SU-DHL-6 (cell line): ENCODE data around the gene ABCB11.

Experiments used
- H2AFZ ChIP-seq: fragments of 200-600 bp; sonication (generic); 2 replicates; pipeline ENCODE4 v1.6.1; 2014; ENCODE audit warnings: low read depth, mild to moderate bottlenecking, moderate library complexity, mixed read lengths, antibody characterized with exemption, low read length; ENCODE audit not compliant: severe bottlenecking
- H3F3A ChIP-seq: fragments of 200-600 bp; shearing (Covaris generic); 2 replicates; pipeline ENCODE4 v1.6.0; 2016; ENCODE audit warnings: antibody characterized with exemption, mild to moderate bottlenecking; ENCODE audit not compliant: insufficient read depth
- H3K27ac ChIP-seq: fragments of 200-600 bp; sonication (generic); 2 replicates; pipeline ENCODE4 v1.5.1; 2016; ENCODE audit warnings: low read depth, mild to moderate bottlenecking, low read length, moderate library complexity, mixed read lengths
- H3K27me3 ChIP-seq: fragments of 200-600 bp; sonication (generic), shearing (Covaris generic); 2 replicates; pipeline ENCODE4 v1.6.0; 2014; ENCODE audit warnings: mild to moderate bottlenecking, low read length
- H3K36me3 ChIP-seq: fragments of 200-600 bp; sonication (generic); 2 replicates; pipeline ENCODE4 v1.6.1; 2014; ENCODE audit warnings: mild to moderate bottlenecking, low read length, mixed read lengths
- H3K4me2 ChIP-seq: fragments of 300-600, 200-600 bp; shearing (Covaris generic), sonication (generic); 2 replicates; pipeline ENCODE4 v1.6.0; 2014; ENCODE audit warnings: low read length, low read depth, mild to moderate bottlenecking; ENCODE audit not compliant: poor library complexity, severe bottlenecking
- H3K4me3 ChIP-seq: fragments of 200-600 bp; sonication (generic); 2 replicates; pipeline ENCODE4 v1.5.1; 2014; ENCODE audit warnings: antibody characterized with exemption, low read length, mild to moderate bottlenecking, mixed read lengths; ENCODE audit not compliant: insufficient read depth, poor library complexity, severe bottlenecking
- H3K79me2 ChIP-seq: fragments of 200-600 bp; sonication (generic); 2 replicates; pipeline ENCODE4 v1.6.1; 2014; ENCODE audit warnings: mild to moderate bottlenecking, low read length, moderate library complexity; ENCODE audit not compliant: insufficient read depth
- H3K9ac ChIP-seq: fragments of 200-600 bp; sonication (generic); 2 replicates; pipeline ENCODE4 v1.7.0; 2014; ENCODE audit warnings: mild to moderate bottlenecking, low read length
- H3K9me2 ChIP-seq: fragments of 200-600 bp; sonication (generic); replicated peaks from 2 replicates; pipeline ENCODE4 v1.6.1; 2014; ENCODE audit warnings: low read length; ENCODE audit not compliant: insufficient read depth
- H3K9me3 ChIP-seq: fragments of 200-600 bp; sonication (generic); 2 replicates; pipeline ENCODE4 v1.6.1; 2014; ENCODE audit warnings: low read length, mixed read lengths; ENCODE audit not compliant: insufficient read depth
- H4K20me1 ChIP-seq: fragments of 200-600 bp; sonication (generic); 2 replicates; pipeline ENCODE4 v1.6.1; 2014; ENCODE audit warnings: low read depth, mild to moderate bottlenecking, antibody characterized with exemption, low read length, moderate library complexity, mixed read lengths
- EZH2phosphoT487 ChIP-seq: fragments of 200-600 bp; sonication (generic), shearing (Covaris generic); conservative IDR thresholded peaks from 2 replicates; pipeline ENCODE4 v1.6.1; 2018; ENCODE audit warnings: mild to moderate bottlenecking, antibody characterized with exemption, low read length, moderate library complexity, mixed read lengths
- TF ChIP-seq, protein P1 (sequence below): fragments of 200-600 bp; sonication (generic); IDR thresholded peaks from one replicate; pipeline ENCODE4 v1.5.1; 2017; ENCODE audit warnings: antibody characterized with exemption, mild to moderate bottlenecking, low read length, moderate library complexity; ENCODE audit not compliant: insufficient read depth, poor library complexity, severe bottlenecking

ABCB11 gene

DNA sequence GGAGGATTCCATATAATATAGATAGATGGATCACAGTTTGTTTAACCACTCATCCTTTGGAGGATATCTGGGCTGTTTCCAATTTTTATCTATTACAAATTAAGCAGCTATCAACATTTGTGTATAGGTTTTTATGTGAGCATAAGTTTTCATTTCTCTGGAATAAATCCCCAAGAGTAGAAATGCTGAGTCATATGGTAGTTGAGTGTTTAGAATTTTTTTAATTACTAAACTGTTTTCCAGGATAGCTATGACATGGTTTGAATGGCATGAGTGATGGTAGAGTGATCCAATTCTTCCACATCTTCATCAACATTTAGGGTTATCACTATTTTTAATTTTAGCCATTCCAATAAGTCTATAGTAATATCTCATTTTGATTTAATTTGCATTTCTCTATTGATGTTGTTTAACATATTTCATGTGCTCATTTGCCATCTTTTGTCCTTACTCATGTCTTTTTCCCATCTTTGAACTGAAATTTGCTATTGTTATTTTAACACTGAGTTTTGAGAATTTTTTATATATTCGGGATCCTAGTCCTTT, 31.4 kb downstream of the ABCB11 start:
- Histone ChIP-seq H4K20me1 (no peaks in the 10 kb centered on the region), H3K79me2 (no peaks in the 10 kb centered on the region), H3K9ac (no peak overlapping the region), H3K27me3 (no peaks in the 10 kb centered on the region), H2AFZ (no peak overlapping the region), H3K36me3 (no peaks in the 10 kb centered on the region), H3K4me3 (no peak overlapping the region), H3K9me3 (no peaks in the 10 kb centered on the region), H3F3A (no peaks in the 10 kb centered on the region), H3K9me2 (no peaks in the 10 kb centered on the region), H3K27ac (no peak overlapping the region), H3K4me2 (no peak overlapping the region)
- TF ChIP-seq, protein P1, sequence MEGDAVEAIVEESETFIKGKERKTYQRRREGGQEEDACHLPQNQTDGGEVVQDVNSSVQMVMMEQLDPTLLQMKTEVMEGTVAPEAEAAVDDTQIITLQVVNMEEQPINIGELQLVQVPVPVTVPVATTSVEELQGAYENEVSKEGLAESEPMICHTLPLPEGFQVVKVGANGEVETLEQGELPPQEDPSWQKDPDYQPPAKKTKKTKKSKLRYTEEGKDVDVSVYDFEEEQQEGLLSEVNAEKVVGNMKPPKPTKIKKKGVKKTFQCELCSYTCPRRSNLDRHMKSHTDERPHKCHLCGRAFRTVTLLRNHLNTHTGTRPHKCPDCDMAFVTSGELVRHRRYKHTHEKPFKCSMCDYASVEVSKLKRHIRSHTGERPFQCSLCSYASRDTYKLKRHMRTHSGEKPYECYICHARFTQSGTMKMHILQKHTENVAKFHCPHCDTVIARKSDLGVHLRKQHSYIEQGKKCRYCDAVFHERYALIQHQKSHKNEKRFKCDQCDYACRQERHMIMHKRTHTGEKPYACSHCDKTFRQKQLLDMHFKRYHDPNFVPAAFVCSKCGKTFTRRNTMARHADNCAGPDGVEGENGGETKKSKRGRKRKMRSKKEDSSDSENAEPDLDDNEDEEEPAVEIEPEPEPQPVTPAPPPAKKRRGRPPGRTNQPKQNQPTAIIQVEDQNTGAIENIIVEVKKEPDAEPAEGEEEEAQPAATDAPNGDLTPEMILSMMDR, result no peak
- TF ChIP-seq EZH2phosphoT487, result no peak

DNA sequence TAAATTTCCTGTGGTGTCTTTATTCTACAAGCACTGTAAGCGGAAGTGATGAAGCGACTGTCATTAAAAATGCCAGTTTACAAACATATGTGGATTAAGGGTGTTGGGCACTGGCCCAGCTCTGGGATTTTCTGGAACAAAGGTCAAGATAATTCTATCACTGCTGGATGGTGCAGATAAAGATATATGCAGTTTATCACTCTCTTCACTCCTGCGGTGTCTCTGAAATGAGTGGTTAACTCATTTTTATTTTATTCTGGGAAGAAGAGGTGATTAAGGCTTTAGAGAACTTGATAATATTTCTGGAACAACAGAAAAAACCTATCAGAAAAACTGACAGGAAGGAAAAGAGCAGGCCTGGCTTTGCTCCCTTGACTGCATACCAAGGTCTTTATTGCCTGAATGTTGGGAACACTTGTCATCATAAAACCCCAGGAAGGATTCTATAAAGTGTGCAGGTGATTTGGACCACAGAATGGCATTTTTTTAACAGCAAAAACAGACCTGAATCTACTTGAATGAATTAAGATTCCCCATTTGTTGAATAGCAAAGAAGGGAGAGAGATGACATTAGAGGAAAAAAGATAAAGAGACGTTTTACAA, 32.4 kb downstream of the ABCB11 start:
- Histone ChIP-seq H2AFZ (no peak overlapping the region), H3F3A (no peaks in the 10 kb centered on the region), H3K9ac (no peak overlapping the region), H3K9me2 (no peaks in the 10 kb centered on the region), H3K79me2 (no peaks in the 10 kb centered on the region), H3K4me2 (no peak overlapping the region), H4K20me1 (no peaks in the 10 kb centered on the region), H3K4me3 (no peak overlapping the region), H3K36me3 (no peaks in the 10 kb centered on the region), H3K27me3 (no peaks in the 10 kb centered on the region), H3K27ac (no peak overlapping the region), H3K9me3 (no peaks in the 10 kb centered on the region)
- TF ChIP-seq, protein P1, result no peak
- TF ChIP-seq EZH2phosphoT487, result no peak

DNA sequence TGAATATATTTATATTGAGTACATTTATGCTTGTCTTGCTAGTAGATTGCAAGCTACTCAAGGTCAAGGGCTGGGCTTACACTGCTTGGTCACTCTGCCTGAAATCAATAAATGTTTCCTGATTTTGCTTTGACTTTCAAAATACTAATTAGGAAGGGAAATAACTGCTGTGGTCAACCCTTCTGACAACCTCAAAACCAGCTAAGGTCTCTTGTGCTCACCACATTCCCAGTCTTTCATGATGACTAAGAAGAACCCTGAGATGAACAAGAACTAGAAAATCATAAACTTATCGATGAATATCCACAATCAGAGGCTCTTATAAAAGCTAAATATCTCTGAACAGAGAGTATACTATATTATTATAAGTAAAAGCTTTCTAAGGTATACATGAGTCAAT, 33.3 kb downstream of the ABCB11 start:
- Histone ChIP-seq H3K27ac (no peak overlapping the region), H3F3A (no peaks in the 10 kb centered on the region), H4K20me1 (no peaks in the 10 kb centered on the region), H3K27me3 (no peaks in the 10 kb centered on the region), H3K36me3 (no peaks in the 10 kb centered on the region), H3K9me3 (no peaks in the 10 kb centered on the region), H3K79me2 (no peaks in the 10 kb centered on the region), H3K9me2 (no peaks in the 10 kb centered on the region), H3K4me2 (no peak overlapping the region), H3K9ac (no peak overlapping the region), H3K4me3 (no peak overlapping the region), H2AFZ (no peak overlapping the region)
- no peak for TF ChIP-seq EZH2phosphoT487
- TF ChIP-seq, protein P1, result no peak
